Subcutaneous abdominal adipose tissue (tissue), 5 donors: ENCODE data around the gene FBXO24.

Source experiments
- H3K27ac ChIP-seq: one replicate; pipeline ENCODE4 v1.7.0; 2013; ENCODE audit warnings: low read depth, mild to moderate bottlenecking, inconsistent platforms, low read length, moderate library complexity
- H3K27me3 ChIP-seq, 5 donors: one replicate each; pipeline ENCODE4 v1.7.0; 2013; ENCODE audit warnings: low read length in 5 of 5, inconsistent platforms in 1 of 5; ENCODE audit not compliant: control insufficient read depth in 5 of 5, insufficient read depth in 4 of 5
- H3K36me3 ChIP-seq, 5 donors: one replicate each; pipeline ENCODE4 v1.7.0; 2013; ENCODE audit warnings: low read length in 5 of 5; ENCODE audit not compliant: control insufficient read depth in 5 of 5, insufficient read depth in 5 of 5
- H3K4me1 ChIP-seq, 5 donors: one replicate each; pipeline ENCODE4 v1.7.0; 2013; ENCODE audit warnings: low read length in 5 of 5, mild to moderate bottlenecking in 3 of 5, moderate library complexity in 1 of 5; ENCODE audit not compliant: control insufficient read depth in 5 of 5, insufficient read depth in 5 of 5
- H3K4me3 ChIP-seq, 5 donors: one replicate each; pipeline ENCODE4 v1.7.0; 2013; ENCODE audit warnings: low read length in 5 of 5, low read depth in 1 of 5
- H3K9ac ChIP-seq, 5 donors: one replicate each; pipeline ENCODE4 v1.7.0; 2013; ENCODE audit warnings: low read length in 5 of 5, mild to moderate bottlenecking in 4 of 5, moderate library complexity in 3 of 5
- H3K9me3 ChIP-seq, 5 donors: one replicate each; pipeline ENCODE4 v1.7.0; 2013; ENCODE audit warnings: low read length in 5 of 5; ENCODE audit not compliant: control insufficient read depth in 5 of 5
- donor health status: healthy.
- donor health status: healthy.
- donor health status: healthy.
- donor health status: healthy.
- donor health status: healthy.

Gene FBXO24

GRCh38 chr7:100580466-100581283 is 5.5 kb upstream of the FBXO24 start:
- peaks cover 10 to 37% (median 36%) of the 10 kb centered on the region in 5 donors for H3K4me1 ChIP-seq
- H3K36me3 ChIP-seq: peaks cover 0 to 72% (median 65%) of the 10 kb centered on the region in 5 donors
- no peak overlapping the region for H3K9ac ChIP-seq
- H3K27ac ChIP-seq: no peak overlapping the region
- H3K4me3 ChIP-seq: no peak overlapping the region
- H3K27me3 ChIP-seq: no peaks in the 10 kb centered on the region
- no peaks in the 10 kb centered on the region for H3K9me3 ChIP-seq

GRCh38 chr7:100582041-100582579 is 4.0 kb upstream of the FBXO24 start:
- H3K36me3 ChIP-seq: peaks cover 0 to 57% (median 50%) of the 10 kb centered on the region in 5 donors
- H3K27me3 ChIP-seq: no peaks in the 10 kb centered on the region
- H3K4me3 ChIP-seq: no peak overlapping the region

GRCh38 chr7:100582650-100583049 is 3.5 kb upstream of the FBXO24 start:
- peaks cover 11 to 45% (median 44%) of the 10 kb centered on the region in 5 donors for H3K4me1 ChIP-seq

More at GRCh38 chr7:100582041-100582579, 4.0 kb upstream of the FBXO24 start:
- H3K4me1 ChIP-seq: peaks cover 11 to 43% (median 43%) of the 10 kb centered on the region in 5 donors
- no peak overlapping the region for H3K27ac ChIP-seq
- H3K9me3 ChIP-seq: no peaks in the 10 kb centered on the region
- H3K9ac ChIP-seq: peak overlapping the region in 1 of 5 donors; percentile 53

GRCh38 chr7:100583132-100584053 is 2.7 kb upstream of the FBXO24 start:
- H3K27ac ChIP-seq: peak overlapping the region; percentile 48
- H3K27me3 ChIP-seq: no peaks in the 10 kb centered on the region
- H3K9me3 ChIP-seq: no peaks in the 10 kb centered on the region
- H3K36me3 ChIP-seq: peaks cover 0 to 45% (median 38%) of the 10 kb centered on the region in 5 donors
- peak overlapping the region; percentile 11 to 70 (median 43) for H3K4me3 ChIP-seq
- H3K9ac ChIP-seq: peak overlapping the region in 3 of 5 donors; percentile 52 to 57 (median 55)
- H3K4me1 ChIP-seq: peaks cover 11 to 45% (median 44%) of the 10 kb centered on the region in 5 donors

More at GRCh38 chr7:100582650-100583049, 3.5 kb upstream of the FBXO24 start:
- peaks cover 0 to 52% (median 45%) of the 10 kb centered on the region in 5 donors for H3K36me3 ChIP-seq
- peak overlapping the region in 1 of 5 donors; percentile 40 for H3K4me3 ChIP-seq
- H3K9ac ChIP-seq: peak overlapping the region in 2 of 5 donors; percentile 41 to 56
- H3K27me3 ChIP-seq: no peaks in the 10 kb centered on the region
- no peaks in the 10 kb centered on the region for H3K9me3 ChIP-seq
- no peak overlapping the region for H3K27ac ChIP-seq

GRCh38 chr7:100584054-100584682 is 2.0 kb upstream of the FBXO24 start:
- H3K27ac ChIP-seq: peak overlapping the region; percentile 50
- H3K4me3 ChIP-seq: peak overlapping the region; percentile 85 to 97 (median 96)
- H3K9ac ChIP-seq: peak overlapping the region in 3 of 5 donors; percentile 56 to 91 (median 87)
- peaks cover 14 to 45% (median 44%) of the 10 kb centered on the region in 5 donors for H3K4me1 ChIP-seq
- no peaks in the 10 kb centered on the region for H3K27me3 ChIP-seq
- H3K9me3 ChIP-seq: no peaks in the 10 kb centered on the region
- peaks cover 0 to 37% (median 31%) of the 10 kb centered on the region in 5 donors for H3K36me3 ChIP-seq

- Histone ChIP-seq H3K36me3 (peaks cover 0 to 31% (median 26%) of the 10 kb centered on the region in 5 donors), H3K9ac (peak overlapping the region; percentile 48 to 91 (median 82)), H3K27ac (peak overlapping the region; percentile 50), H3K4me1 (peaks cover 14 to 50% (median 44%) of the 10 kb centered on the region in 5 donors), H3K9me3 (no peaks in the 10 kb centered on the region), H3K27me3 (peaks cover 0 to 3% (median 0%) of the 10 kb centered on the region in 5 donors), H3K4me3 (peak overlapping the region; percentile 85 to 97 (median 96))
Measured at GRCh38 chr7:100584683-100585510, 1.2 kb upstream of the FBXO24 start.

GRCh38 chr7:100585511-100586265 is 440 bp upstream of the FBXO24 start, which contains the start of gene LRCH4:
TSS of gene LRCH4 (minus strand) at chr7:100586129. CDS start at chr7:100586100, 29 bp downstream.
- Histone ChIP-seq H3K9me3 (no peaks in the 10 kb centered on the region), H3K27ac (peak within 1 kb of the TSS; percentile 72), H3K4me3 (peak within 1 kb of the TSS; percentile 85 to 97 (median 96)), H3K36me3 (peaks cover 0 to 24% (median 18%) of the 10 kb centered on the region in 5 donors), H3K4me1 (peaks cover 14 to 58% (median 44%) of the 10 kb centered on the region in 5 donors), H3K27me3 (peaks cover 0 to 11% (median 2%) of the 10 kb centered on the region in 5 donors), H3K9ac (peak within 1 kb of the TSS; percentile 66 to 91 (median 82))

- peak overlapping the region in 1 of 5 donors; percentile 63 for H3K9ac ChIP-seq
- no peaks in the 10 kb centered on the region for H3K9me3 ChIP-seq
- H3K27me3 ChIP-seq: peaks cover 0 to 17% (median 5%) of the 10 kb centered on the region in 5 donors
- H3K36me3 ChIP-seq: no peaks in the 10 kb centered on the region
- no peak overlapping the region for H3K27ac ChIP-seq
- no peak overlapping the region for H3K4me3 ChIP-seq
- H3K4me1 ChIP-seq: peaks cover 12 to 42% (median 30%) of the 10 kb centered on the region in 5 donors
Measured at GRCh38 chr7:100588438-100588837, 2.3 kb downstream of the FBXO24 start.
